Measurements from ENCODE around the gene CHCHD6.
A peak's percentile ranks its signal among the peaks of the same experiment; 100 is the strongest.

The CHCHD6 gene

GRCh38 chr3:126703512-126704493 is at the start of gene CHCHD6:
TSS of gene CHCHD6 (plus strand) at chr3:126704240. CDS start at chr3:126704313, 73 bp downstream.
- DNase-seq = peak; percentile 95

GRCh38 chr3:126654571-126655383 is 49.3 kb upstream of the CHCHD6 start, which contains the start of gene TXNRD3:
TSS of gene TXNRD3 (minus strand) at chr3:126655124.
- peak; percentile 46 for DNase-seq

GRCh38 chr3:126655887-126656286 is 48.2 kb upstream of the CHCHD6 start:
- DNase-seq = no peak

- DNase-seq = no peak
Measured at GRCh38 chr3:126656371-126657134, 47.5 kb upstream of the CHCHD6 start.

GRCh38 chr3:126657901-126658300 is 46.1 kb upstream of the CHCHD6 start:
- DNase-seq = no peak

- DNase-seq = no peak
Measured at GRCh38 chr3:126658584-126658983, 45.5 kb upstream of the CHCHD6 start.

- no peak for DNase-seq
Measured at GRCh38 chr3:126659915-126660886, 43.8 kb upstream of the CHCHD6 start.

- no peak for DNase-seq
Measured at GRCh38 chr3:126661532-126662364, 42.3 kb upstream of the CHCHD6 start.

- DNase-seq = no peak
Measured at GRCh38 chr3:126663257-126663656, 40.8 kb upstream of the CHCHD6 start.

GRCh38 chr3:126663750-126664149 is 40.3 kb upstream of the CHCHD6 start:
- no peak for DNase-seq

GRCh38 chr3:126664591-126665214 is 39.3 kb upstream of the CHCHD6 start:
- no peak for DNase-seq

- no peak for DNase-seq
Measured at GRCh38 chr3:126665221-126665936, 38.7 kb upstream of the CHCHD6 start.

- DNase-seq = no peak
Measured at GRCh38 chr3:126665959-126666657, 37.9 kb upstream of the CHCHD6 start.

- DNase-seq = no peak
Measured at GRCh38 chr3:126666658-126667528, 37.1 kb upstream of the CHCHD6 start.

GRCh38 chr3:126667631-126668449 is 36.2 kb upstream of the CHCHD6 start:
- DNase-seq = no peak

All from hematopoietic multipotent progenitor cell treated with erythropoietin and hydrocortisone succinate and interleukin-3 and kit ligand, for 8 days (in vitro differentiated cells).